Epithelial cell of proximal tubule (primary cell): ENCODE data around the gene ABHD8. TPM values are rescaled to one million over a fixed set of nuclear protein-coding genes. Genes with fewer than 3 reads are reported as not detected.

Source experiments
- DNase-seq: peaks from one replicate; pipeline ENCODE4 v3.0.0-alpha.2; 2011; ENCODE audit warnings: low read depth
- H3K4me3 ChIP-seq: 2 replicates; pipeline ENCODE4 v1.5.1; 2011; ENCODE audit warnings: low read depth, mild to moderate bottlenecking, low read length
- CTCF ChIP-seq: conservative IDR thresholded peaks from 2 replicates; pipeline ENCODE4 v1.5.1; 2012; ENCODE audit warnings: low read depth, mild to moderate bottlenecking, low read length
- total RNA-seq: library from RNA; depleted of rRNA; stranded (reverse); fragments of >200 nt; gene quantifications from 2 replicates; pipeline ENCODE4 v1.2.3, GENCODE V29; 2015

Gene ABHD8
- total RNA-seq, 1 donor from 2014 or later: 10.3 TPM

GRCh38 chr19:17346109-17346671, 43.0 kb upstream of the ABHD8 start:
- no peak for DNase-seq
- peak; percentile 82 for TF ChIP-seq CTCF
- no peak overlapping the region for H3K4me3 ChIP-seq

GRCh38 chr19:17341845-17342244, 38.6 kb upstream of the ABHD8 start:
- H3K4me3 ChIP-seq: no peak overlapping the region
- no peak for TF ChIP-seq CTCF
- no peak for DNase-seq

GRCh38 chr19:17341386-17341785, 38.2 kb upstream of the ABHD8 start:
- no peak for DNase-seq
- no peak for TF ChIP-seq CTCF

GRCh38 chr19:17340871-17341357, 37.7 kb upstream of the ABHD8 start:
- DNase-seq: no peak
- TF ChIP-seq CTCF: no peak

More at GRCh38 chr19:17341386-17341785, 38.2 kb upstream of the ABHD8 start:
- no peak overlapping the region for H3K4me3 ChIP-seq

GRCh38 chr19:17340302-17340870, 37.2 kb upstream of the ABHD8 start:
- DNase-seq: no peak
- TF ChIP-seq CTCF: no peak

More at GRCh38 chr19:17340871-17341357, 37.7 kb upstream of the ABHD8 start:
- H3K4me3 ChIP-seq: no peak overlapping the region

GRCh38 chr19:17339088-17339741, 36.0 kb upstream of the ABHD8 start:
- no peak for DNase-seq
- no peak for TF ChIP-seq CTCF
- H3K4me3 ChIP-seq: no peak overlapping the region

More at GRCh38 chr19:17340302-17340870, 37.2 kb upstream of the ABHD8 start:
- H3K4me3 ChIP-seq: no peak overlapping the region
